NOMO-1 treated with DMSO at 0.1 percent for 48 hours (cell line): ENCODE measurements around the gene DND1.
"Not testable (repeated sequence)": the region's sequence is repeated elsewhere in the genome, so short reads cannot be mapped to it uniquely, and the experiment has no call there.

Experiments
- DNase-seq: peaks from one replicate; lab custom pipeline; 2025; ENCODE audit not compliant: unreplicated experiment; lab: John Stamatoyannopoulos, UW

Gene DND1

DNA sequence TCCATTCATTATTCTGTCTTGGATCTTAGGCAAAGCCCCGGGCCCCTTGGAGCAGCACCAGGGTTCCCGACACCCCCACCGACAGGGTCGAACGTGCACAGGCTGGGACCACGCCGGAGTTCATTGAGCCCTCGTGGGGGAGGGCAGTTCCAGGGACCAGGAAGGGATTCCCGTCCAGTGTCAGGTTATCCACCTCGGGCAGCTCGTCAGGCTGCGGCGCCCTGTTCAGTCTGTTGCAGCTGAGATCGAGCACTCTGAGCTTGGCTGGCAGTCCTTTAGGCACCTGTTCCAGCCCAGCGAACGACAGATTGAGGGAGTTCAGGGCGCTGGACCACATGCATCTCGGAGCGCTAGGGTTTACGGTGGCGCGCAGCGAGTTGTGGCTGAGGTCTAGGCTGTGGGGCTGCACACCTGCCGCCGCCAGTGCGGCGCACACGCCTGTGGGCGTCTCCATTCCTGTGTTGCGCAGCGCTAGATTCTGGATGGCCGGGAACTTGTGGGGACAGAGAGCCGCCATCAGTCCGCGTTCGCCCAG lies 41.5 kb downstream of the DND1 start:
- no peak for DNase-seq

DNA sequence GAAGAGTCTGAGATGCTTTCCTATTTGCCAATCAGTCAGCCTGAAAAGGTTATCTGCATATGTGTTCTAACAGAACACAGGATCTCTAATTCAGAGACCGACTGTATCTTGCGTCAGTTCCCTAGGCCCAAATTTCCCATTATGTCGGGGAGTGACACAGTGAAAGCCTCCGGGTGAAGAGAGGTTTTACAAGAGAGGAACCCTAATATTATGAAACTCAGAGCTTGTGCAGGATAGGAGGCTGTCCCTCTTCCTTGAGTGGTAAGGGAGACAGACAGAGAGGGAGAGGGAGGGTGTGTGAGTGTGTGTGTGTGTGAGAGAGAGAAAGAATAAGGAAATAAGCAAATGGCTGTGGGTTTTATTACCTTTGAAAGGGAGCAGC lies 42.3 kb downstream of the DND1 start:
- DNase-seq: peak; percentile 57

DNA sequence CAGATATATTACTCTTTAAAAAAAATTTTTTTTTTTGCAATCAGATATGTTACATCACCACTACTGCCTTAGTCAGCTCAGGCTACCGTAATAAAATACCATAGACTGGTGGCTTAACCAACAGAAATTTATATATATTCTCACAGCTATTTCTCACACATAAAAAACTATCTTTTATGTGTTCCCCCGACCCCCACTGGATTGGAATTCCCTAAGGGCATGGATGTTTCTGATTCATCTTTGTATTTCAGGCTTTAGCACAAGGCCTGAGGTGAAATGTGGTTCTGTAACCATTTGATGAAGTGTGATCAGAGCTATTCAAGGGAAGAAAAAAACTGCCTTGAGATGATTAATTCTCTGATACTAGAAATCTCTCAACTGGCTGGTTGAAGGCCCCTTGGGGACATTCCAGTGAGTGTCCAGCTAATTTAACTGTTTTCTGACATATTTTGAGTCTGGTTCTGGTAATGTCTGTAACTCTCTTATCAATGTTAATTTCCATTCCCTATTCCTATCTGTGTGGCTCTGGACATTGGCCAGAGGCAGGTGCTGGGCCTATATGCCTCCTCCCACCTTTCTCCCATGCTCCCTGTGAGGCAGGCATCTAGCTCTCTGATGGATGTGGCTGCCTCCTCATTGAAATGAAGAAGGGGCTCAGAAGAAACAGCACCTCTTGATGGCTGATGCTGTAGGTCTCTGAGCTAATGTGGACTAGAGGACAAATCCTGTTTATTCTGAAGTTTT lies 42.9 kb downstream of the DND1 start:
- DNase-seq: no peak

DNA sequence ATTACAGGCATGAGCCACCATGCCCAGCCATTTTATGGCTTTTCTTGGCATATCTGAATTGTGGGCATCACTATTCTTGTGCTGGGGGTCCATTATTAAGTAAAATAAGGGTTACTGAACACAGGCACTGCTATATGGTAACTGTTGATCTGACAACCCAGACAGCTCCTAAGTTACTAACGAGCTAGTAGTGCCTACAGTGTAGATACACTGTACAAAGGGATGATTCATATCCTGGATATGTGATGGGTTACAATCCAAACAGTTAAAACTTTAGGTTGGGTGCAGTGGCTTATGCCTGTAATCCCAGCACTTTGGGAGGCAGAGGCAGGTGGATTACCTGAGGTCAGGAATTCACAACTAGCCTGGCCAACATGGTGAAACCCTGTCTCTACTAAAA lies 44.7 kb downstream of the DND1 start:
- DNase-seq: no peak

DNA sequence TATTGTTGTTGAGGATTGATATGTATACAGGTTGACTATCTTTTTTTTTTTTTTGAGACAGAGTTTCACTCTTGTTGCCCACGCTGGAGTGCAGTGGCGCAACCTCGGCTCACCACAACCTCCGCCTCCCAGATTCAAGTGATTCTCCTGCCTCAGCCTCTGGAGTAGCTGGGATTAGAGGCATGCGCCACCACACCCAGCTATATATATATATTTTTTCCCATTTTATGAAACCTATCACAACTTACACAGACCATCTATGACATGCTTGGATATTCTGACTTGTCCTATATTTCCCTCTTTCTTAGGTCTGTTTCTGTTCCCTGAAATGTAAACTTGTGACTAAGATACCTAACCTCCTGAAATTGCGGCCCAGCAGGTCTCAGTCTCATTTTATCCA lies 45.4 kb downstream of the DND1 start:
- no peak for DNase-seq

DNA sequence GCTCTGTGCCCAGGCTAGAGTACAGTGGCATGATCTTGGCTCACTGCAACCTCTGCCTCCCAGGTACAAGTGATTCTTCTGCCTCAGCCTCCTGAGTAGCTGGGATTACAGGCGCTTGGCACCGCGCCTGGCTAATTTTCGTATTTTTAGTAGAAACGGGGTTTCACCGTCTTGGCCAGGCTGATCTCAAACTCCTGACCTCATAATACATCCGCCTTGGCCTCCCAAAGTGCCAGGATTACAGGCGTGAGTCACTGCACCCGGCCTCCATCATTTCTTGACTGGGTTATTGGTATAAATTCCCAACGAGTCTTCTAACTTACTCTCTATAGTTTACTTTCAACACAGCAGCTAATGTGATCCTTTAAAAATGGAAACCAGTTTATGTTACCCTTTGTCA lies 48.5 kb downstream of the DND1 start:
- DNase-seq: not testable (repeated sequence)

DNA sequence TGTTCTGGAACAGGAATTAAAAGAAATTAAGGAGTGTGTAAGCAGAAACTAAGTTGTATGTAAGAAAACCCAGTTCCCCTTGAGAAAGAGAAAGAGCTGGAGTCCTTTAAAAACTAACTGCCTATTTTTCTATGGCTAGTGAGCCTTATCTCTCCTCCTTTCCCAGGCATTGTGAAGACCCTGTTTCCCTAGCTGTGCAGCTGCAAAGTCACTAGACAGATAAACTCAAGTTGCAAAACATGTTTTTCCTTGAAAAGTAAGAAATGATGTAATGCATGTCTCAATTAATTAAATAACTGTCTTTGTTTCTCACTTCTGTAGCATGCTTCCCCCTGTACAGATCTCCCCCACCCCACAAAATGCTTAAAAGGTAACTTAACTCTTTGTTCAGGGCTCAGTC lies 50.3 kb downstream of the DND1 start:
- DNase-seq: not testable (repeated sequence)

DNA sequence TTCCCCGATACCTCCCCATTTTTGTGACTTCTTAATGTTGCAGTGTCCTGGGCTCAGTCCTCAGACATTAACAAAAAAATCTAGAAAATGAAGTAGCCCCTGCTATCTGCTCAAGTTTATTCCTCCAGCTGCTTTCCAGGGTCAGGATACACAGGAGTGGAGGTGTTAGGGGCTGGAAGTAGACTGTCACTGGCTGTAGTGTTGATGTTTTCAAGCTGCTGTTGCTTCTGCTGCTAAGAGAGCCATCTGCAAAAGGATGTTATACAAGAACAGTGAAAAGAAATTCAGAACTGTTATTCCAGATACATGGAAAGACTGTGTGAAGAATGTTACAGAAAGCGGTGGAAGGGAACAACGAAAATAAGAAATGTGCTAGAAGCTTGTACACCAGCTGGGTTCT lies 51.1 kb downstream of the DND1 start:
- no peak for DNase-seq
